ENCODE data around the gene OR2AP1. TPM values are rescaled to one million over a fixed set of nuclear protein-coding genes. Genes with fewer than 3 reads are reported as not detected.

OR2AP1 gene
- total RNA-seq, 1 donor from 2014 or later = not detected

Other genes with a start within 250 kb of the OR2AP1 start
- gene OR6C3, start 241.7 kb upstream of the OR2AP1 start, total RNA-seq (ENCODE audit: low replicate concordance) = not detected in 2 replicates
- gene OR6C75, start 209.5 kb upstream of the OR2AP1 start, total RNA-seq (ENCODE audit: low replicate concordance) = not detected in 2 replicates
- gene OR6C65, start 171.9 kb upstream of the OR2AP1 start, total RNA-seq (ENCODE audit: low replicate concordance) = not detected in 2 replicates
- gene OR6C76, start 146.2 kb upstream of the OR2AP1 start, total RNA-seq (ENCODE audit: low replicate concordance) = not detected in 2 replicates
- gene OR6C2, start 128.4 kb upstream of the OR2AP1 start, total RNA-seq (ENCODE audit: low replicate concordance) = not detected in 2 replicates
- gene OR6C70, start 102.3 kb upstream of the OR2AP1 start, total RNA-seq (ENCODE audit: low replicate concordance) = not detected in 2 replicates
- gene OR6C68, start 80.1 kb upstream of the OR2AP1 start, total RNA-seq (ENCODE audit: low replicate concordance) = not detected in 2 replicates
- not detected in 2 replicates for gene OR6C4, start 22.9 kb upstream of the OR2AP1 start, total RNA-seq (ENCODE audit: low replicate concordance)
- gene OR10P1, start 64.4 kb downstream of the OR2AP1 start, total RNA-seq (ENCODE audit: low replicate concordance) = not detected in 2 replicates
- 43.4 and 75.2 TPM in 2 replicates for gene ITGA7, start 135.4 kb downstream of the OR2AP1 start, total RNA-seq (ENCODE audit: low replicate concordance)
- 48.1 and 92.5 TPM in 2 replicates for gene BLOC1S1, start 143.6 kb downstream of the OR2AP1 start, total RNA-seq (ENCODE audit: low replicate concordance)
- gene RDH5, start 147.9 kb downstream of the OR2AP1 start, total RNA-seq (ENCODE audit: low replicate concordance) = 3.0 and 14.6 TPM in 2 replicates
- gene CD63, start 156.5 kb downstream of the OR2AP1 start, total RNA-seq (ENCODE audit: low replicate concordance) = 257 and 305 TPM in 2 replicates
- gene GDF11, start 170.7 kb downstream of the OR2AP1 start, total RNA-seq (ENCODE audit: low replicate concordance) = 9.1 and 21.9 TPM in 2 replicates
- gene SARNP, start 245.3 kb downstream of the OR2AP1 start, total RNA-seq (ENCODE audit: low replicate concordance) = 166 and 266 TPM in 2 replicates
- 12.5 and 16.0 TPM in 2 replicates for gene ORMDL2, start 245.6 kb downstream of the OR2AP1 start, total RNA-seq (ENCODE audit: low replicate concordance)